HG03066 (cell line): ENCODE results near the gene CPA5.

Experiments
- ATAC-seq: cut with Tn5 transposase; IDR thresholded peaks from one replicate; pipeline ENCODE4 v1.9.1; 2021; ENCODE audit warnings: low read depth; ENCODE audit not compliant: unreplicated experiment

Gene CPA5

DNA sequence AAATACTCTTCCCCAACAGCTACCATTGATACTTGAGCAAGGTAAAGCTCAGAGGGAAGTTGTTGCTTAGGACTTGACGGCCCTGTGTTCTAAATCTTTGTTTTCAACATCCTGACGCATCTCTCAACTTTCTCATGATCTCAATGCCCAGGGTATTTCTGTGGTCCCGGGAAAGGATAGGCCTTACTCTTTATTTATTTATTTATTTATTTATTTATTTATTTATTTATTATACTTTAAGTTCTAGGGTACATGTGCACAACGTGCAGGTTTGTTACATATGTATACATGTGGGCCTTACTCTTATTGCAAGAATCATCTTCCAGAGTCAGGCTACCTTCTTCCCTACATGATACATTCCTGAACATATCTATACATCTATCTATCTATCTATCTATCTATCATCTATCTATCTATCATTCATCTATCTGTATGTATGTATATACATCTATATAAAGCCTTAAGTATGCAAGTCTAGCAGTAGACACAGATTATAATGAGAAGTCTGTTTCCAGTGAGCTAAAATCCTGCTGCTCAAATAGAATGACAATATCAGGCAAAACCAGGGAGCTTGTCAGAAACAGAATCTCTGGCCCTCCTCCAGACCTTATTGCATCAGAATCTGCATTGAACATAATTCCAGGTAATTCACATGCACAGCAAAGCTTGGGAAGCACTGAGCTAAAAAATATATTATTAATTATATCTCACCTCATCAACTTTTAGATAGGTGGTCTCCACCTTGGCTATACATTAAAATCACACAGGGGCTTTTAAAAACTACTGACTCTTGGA is 12.2 kb upstream of the CPA5 start:
- no peak for ATAC-seq

DNA sequence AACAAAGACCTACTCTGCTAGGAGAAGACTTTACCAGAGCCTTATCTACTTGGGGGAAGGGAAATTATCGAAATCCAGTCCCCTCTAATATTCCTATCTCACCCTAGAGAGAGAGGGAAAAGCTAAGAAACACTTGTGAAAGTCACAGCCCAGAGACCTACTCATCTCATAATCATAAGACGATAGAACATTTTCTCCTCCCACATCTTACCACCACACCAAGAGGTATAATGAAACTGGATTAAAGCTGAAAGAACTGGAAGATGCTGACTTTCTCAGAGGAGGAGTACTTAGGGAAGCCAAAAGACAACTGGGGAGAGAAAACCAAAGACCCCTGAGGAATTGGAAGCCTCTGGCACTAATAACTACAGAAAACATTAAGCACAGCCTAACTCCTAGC is 10.8 kb upstream of the CPA5 start:
- no peak for ATAC-seq

DNA sequence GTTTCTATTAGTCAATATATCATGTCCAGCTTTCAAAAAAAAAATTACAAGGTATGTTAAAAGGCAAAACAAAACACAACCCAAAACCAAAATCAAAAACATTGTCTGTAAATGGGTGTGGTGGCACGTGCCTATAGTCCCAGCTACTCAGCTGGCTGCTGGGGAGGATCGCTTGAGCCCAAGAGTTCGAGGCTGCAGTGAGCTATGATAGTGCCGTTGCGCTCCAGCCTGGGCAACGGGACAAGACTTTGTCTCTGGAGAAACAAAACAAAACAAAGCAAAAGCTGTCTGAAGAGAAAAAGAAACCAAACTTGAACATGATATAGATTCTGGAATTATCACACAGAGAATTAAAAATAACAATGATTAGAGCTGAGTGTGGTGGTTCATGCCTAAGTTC is 10.3 kb upstream of the CPA5 start:
- no peak for ATAC-seq

DNA sequence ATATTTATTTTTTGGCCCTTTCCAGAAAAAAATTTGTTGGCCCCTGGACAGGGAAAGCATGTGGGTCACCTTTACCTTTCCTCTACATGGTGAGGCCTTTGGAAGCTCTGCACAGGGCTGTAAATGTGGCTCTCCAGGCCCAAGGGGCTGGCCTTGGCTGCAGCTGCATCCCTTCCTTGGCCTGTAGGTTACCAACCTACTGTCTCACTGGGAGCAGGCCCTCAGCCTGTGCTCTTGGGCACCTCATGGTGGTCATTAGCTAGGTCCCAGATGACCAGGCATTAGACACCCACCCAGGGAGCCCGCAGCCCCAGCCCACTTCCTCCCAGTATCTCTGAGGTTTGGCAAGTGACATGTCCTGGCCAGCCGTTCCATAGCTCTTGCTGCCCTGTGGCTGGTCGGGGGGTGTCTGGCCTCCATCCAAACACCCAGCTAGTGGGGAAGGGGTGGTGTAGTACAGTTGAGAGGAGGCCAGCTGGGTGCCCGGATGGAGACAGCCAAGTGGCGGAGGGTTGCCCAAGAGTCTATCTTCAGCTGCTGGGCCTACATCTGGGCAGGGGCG is 7.1 kb upstream of the CPA5 start:
- ATAC-seq = no peak

DNA sequence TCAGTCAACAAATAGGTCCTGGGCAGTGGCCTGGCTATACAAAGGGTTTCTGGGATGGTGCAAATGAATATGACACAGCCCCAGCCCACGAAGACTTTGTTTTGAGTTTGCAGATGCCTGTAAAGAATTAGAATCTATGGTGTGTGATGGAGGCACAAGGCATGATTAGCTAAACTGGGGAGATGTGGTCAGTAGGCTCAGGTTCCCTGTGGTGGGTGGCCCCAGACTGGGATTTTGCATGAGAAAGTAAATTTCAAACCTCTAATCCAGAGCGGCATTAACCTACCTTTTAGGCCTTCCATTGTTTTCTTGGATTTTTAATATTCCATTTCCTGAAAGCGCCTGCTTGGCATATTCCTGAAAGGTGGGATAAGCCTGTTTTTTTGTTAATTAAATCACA is 6.4 kb upstream of the CPA5 start:
- ATAC-seq = no peak

DNA sequence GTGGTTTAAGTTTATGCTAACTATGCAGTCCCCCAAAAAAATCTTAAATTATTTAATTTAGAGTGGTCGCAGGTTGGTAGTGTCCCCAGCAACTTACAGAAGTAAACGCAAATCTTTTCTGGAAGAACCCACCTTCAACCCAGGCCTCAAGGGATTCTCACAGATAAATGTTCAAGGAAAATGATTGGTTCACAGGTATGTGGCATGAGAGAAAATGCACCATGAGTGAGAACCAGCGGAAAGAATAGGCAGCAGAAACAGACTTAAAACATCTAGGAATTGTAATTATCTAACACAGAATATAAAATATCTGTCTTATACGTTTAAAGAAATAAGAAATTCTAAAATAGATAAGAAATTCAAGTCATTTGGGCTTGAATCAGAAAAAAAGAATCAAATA is 2.7 kb upstream of the CPA5 start:
- no peak for ATAC-seq

DNA sequence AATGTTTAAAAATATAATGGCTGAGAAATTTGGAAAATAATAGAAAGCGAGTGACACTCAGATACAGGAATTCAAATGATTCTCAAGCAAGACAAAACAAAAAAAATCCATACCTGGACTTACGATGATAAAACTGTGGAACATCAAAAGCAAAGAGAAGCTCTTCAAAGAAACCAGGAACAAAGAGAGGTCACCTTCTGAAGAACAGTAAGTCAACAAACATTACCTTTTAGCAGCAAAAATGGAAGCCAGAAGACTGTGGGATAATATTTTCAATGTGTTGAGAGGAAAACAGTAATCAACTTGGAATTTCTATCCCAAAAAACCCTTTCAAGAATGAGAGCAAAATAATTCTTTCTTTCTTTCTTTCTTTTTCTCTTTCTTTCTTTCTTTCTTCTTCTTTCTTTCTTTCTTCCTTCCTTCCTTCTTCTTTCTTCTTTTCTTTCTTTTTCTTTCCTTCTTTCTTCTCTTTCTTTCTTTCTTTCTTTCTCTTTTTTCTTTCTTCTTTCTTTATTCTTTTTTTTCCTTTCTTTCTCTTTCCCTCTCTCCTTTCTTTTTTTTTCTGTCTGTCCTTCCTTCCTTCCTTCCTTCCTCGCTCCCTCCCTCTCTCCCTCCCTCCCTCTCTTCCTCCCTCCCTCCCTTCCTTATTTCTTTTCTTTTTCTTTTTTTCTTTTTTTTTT is 1.8 kb upstream of the CPA5 start:
- no peak for ATAC-seq

DNA sequence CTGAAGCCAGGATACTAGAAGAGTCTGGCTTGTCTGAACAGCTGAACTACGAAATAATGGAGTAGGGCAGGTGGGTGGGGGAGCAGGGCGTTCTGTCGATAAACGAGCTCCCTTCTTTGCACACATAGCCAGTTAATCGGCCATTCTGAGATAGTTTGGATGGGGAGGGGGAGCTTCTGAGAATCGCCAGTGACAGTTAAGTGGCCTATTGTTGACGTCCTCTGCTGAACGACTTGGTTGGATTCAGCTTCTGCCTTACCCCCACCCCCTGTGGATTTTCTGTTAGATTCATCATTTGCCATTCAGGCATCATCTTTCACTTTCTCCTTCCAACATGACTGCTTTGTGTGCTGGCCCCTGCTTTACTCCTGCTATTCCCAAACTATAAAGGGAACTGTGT is 520 bp downstream of the CPA5 start:
- no peak for ATAC-seq

DNA sequence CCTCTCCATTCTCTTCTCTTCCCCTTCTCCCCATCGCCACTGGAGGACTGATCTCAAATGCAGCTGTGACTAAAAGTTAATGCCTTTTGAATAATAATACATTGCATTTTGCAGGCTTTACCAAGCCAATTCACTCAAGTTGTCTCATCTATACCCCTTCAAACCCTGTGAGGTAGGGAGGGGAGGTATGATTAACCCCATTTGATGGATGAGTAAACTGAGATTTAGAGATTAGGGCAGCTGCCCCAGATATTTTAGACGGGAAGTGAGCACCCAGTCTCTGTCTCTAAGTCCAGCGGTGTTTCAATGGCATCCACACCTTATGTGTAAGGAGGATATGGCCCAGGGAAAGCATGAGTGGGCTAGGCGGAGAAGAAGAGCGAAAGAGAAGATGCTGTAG is 1.1 kb downstream of the CPA5 start:
- ATAC-seq = no peak

DNA sequence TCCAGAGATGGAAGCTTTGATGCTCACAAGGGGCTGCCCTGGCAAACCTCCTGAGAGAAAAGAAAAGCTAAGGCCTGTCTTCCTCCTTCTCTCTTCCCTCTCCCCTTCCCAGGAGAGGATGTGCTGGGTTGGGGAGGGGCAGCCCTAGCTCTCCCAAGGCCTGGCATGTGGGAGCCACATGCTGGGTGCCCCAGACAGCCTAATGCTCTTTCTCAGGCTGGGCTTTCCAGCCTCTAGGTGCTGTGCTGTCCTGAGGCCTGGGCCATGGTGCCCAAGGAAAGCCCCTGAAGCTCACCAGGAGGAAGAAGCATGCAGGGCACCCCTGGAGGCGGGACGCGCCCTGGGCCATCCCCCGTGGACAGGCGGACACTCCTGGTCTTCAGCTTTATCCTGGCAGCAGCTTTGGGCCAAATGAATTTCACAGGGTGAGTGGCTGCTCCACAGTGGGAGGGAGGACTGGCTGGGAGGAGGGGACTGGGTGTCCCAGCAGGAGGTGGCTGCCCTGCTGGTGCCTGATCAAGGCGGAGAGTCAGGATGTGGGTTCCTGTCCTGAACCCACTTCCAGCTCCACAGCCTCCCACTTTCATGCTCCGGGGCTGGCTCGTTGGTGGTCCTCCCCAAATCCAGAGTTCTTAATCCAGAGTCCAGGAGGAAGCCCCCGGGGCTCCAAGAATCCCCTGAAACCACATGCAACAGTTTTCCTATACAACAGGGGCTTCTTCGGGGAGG is 1.7 kb downstream of the CPA5 start:
- ATAC-seq = no peak

DNA sequence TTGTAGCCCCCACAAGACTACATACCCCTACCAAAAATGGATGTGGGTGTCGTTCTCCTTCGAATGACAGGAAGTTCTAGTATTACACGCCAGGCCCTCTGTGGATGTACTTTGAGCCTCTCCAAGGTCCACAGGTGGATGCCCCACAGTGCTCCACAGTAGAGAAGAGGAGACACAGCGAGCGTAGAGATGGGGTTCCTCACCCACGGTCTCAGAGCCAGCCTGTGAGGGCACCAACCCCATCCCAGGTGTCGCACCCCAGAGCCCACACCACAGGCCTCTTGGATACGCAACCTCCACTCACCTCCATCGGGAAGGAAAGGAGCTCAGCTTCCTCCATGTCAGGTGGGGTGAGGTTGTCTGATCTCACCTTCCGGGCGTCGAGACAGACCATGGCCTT is 2.3 kb downstream of the CPA5 start:
- no peak for ATAC-seq

DNA sequence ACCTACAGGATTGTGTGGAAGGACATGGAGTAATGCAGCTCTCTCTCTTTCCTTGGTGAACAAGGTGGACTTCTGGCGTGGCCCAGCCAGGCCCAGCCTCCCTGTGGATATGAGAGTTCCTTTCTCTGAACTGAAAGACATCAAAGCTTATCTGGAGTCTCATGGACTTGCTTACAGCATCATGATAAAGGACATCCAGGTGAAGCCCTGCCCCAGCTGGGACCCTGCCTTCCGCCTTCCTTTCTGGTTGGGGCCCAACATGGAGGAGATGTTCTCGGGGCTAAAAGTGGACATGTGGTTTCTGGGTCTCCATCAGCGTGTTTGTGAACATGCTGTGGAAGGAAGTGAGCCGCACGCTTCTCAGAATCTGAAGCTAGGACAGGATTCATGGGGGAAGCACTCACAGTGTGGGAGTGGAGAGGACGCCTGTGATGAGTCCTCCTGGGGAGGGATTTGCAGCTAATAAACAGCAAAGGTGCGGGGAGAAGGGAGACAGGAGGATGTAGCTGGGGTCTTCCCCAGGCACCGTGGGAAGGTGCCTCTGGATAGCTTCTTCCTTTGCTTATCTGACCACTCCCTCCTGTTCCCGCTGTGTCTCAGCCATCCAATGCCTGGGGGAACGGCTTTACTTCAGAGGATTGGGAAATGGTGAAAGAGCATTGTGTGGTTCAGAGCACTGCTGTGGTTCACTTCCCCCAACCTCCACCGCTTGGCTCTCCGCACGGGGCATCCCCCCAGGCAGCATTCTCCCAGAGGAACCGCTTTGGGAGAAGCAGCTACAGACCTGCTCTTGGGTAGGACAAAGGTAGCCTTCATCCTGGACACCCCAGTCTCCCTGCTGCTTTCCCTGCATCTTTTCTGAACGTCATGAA is 5.5 kb downstream of the CPA5 start:
- no peak for ATAC-seq

DNA sequence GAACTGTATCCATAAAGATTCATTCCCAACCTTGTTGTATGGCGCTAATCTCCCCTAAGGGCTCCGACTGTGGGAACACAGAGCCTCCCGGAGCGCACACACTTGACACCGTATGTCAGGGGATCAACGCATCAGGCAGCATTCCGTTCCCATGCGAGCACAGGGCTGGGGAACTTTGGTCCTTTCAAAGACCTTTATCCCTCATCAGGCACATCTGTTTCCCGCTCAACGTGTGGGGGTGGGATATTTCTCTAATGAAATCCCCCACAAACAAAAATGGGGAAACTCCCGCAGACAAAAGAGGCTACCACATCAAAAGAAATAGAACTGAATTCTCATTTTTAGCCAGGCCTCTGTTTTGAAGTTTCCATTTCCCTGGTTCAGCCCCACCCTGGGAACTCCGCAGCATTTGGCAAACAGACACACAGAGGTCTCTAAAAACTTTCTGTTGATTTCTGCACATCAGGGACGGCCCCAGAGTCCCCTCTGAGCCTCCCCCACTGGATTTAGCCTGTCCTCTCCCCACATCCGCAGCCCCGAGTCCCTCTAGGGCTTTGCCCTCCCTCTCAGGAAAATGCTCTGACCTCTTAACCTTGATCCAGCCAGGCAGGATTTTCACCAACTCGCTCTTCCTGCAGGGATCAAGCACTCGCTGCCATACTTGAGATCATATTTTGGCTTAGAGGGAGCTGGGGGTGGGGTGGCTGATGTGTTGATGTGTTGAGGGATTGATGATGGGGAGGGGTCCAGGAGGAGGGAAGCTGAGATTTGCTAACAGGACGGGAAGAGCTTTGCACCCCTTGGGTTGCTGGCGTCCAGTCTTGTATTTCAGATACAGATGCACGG is 6.6 kb downstream of the CPA5 start:
- no peak for ATAC-seq

DNA sequence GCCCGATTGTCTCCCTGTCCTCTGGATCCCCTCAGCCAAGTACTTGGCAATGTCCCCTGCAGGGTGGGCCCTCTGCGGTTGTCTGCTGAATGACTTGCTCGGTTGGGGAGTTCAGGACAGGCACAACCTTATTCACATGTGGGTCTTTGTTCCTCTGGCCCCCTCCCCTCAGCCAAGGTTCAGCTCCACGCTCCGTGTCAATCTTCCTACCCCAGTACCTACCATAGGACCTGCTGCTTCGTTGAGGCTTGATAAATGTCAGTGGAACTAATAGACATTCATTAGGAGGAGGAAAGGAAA is 7.1 kb downstream of the CPA5 start:
- no peak for ATAC-seq

DNA sequence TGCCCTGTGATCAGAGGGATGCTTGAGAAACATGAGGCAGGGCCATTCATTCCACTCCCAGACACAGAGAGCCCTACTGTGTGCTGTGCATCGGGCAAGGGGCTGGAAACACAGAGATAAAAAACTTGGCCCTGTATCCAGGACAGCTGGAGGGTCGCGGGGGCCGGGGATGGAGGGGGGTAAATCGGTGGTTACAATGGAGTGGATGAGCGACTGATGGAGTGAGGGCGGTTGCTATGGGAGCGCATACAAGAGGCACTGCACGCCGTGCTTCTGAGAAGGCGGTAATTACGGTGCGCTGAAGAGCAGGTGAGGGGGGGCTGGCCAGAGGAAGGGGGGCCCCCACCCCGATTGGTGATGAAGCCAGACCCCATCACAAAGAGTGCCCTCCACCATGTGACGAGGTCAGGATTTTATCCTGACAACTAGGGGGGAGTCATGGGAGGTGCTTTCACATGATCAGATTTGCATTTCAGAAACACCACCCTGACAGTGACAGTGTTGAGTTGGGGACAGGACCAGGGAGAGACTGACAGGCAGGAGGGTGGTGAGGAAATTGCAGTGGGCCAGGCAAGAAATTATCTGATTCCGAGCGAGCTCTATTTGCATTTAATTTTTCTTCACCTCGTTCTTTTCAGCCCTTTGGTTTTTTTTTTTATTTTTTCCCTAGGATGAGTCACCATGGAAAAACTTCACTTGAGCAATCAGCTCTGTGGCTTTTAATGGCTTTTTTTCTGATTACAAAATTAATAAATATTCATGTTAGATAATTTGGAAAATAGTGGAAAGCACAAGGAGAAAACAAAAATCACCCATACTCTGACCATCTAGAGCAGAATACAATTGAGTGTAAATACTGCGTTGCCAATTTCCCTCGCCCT is 7.8 kb downstream of the CPA5 start:
- no peak for ATAC-seq

DNA sequence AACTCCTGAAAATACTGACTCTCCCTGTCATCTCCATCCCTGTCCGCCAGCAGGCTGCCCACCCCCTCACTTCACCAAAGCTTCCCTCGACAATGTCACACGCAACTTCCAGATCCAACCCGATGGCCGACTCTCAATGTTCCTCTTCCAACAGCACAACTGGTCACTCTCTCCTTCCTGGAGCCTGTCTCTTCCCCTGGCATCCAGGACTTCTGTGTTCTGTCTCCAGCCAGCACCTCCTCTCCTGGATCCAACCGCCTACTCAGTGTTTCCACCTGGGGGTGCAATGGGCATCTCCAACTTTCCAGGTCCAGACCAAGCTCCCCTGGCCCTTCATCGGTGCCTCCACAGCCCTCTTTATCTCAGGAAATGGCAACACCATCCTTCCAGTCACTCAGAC is 8.6 kb downstream of the CPA5 start:
- no peak for ATAC-seq

DNA sequence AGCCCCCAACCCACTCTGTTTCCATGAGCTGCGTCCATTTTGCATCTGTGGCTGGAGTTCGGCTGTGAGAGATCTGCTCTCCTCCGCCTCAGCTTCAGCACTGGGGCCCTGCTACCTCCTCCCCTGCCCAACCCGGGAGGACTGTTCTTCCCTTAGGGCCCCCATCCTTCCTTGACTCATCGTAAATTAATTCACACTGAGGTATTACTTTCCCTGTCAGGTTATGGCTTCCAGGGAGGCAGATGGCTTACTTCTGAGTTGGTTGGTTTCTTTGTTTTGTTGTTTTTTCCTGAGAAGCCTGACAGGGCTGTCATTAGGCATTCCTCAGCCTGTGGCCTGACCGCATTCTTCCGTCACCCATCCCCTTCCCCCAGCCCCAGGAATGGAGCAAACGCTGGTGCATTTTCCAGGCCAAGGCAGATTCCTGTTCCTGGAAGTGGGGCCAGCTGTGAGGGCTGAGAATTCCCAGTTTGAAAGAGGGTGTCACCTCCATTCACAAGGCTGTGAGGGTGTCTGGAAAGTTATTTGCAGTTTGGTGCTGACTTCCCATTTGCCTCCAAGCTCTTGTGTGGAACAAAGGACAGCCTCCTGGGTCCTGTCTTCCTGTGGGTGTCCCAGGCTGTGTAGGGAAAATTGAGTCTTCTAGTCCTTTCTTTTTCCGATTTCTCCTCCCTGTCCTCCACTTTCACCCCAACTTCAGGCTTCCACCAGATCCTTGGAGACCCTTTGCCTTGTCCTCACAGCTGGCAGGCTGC is 11.7 kb downstream of the CPA5 start:
- no peak for ATAC-seq
